A673 (cell line): ENCODE measurements around the gene ZNF772. TPM values are rescaled to one million over a fixed set of nuclear protein-coding genes. Genes with fewer than 3 reads are reported as not detected.
"Not testable (repeated sequence)": the region's sequence is repeated elsewhere in the genome, so short reads cannot be mapped to it uniquely, and the experiment has no call there.

Experiments
- BruUV-seq: library from RNA; stranded (reverse); fragments of 400-500 nt; replicated peaks from 2 replicates; lab custom pipeline; 2021; lab: Mats Ljungman, UMichigan
- CTCF ChIA-PET: fragments of 300-600 bp; sonication (Branson Sonifier 250); formaldehyde crosslinking; loops from one replicate; lab custom pipeline; 2022; ENCODE audit warnings: antibody characterized with exemption; lab: Charles Lee
- POLR2A ChIA-PET: fragments of 300-600 bp; sonication (Branson Sonifier 250); formaldehyde crosslinking; loops from one replicate; lab custom pipeline; 2022; ENCODE audit warnings: antibody characterized with exemption; ENCODE audit not compliant: low non-redundant PET; lab: Charles Lee
- DNase-seq: peaks from one replicate; pipeline ENCODE4 v3.0.0-alpha.2; 2015; ENCODE audit warnings: low spot score
- H3K27ac ChIP-seq: fragments of 200-600 bp; sonication (generic); 2 replicates; pipeline ENCODE4 v1.5.1; 2016; ENCODE audit warnings: mixed run types, low read depth, mild to moderate bottlenecking, mixed read lengths, antibody characterized with exemption, low read length; ENCODE audit not compliant: poor library complexity, severe bottlenecking
- H3K27me3 ChIP-seq: fragments of 200-600 bp; sonication (generic); replicated peaks from 2 replicates; pipeline ENCODE4 v1.6.1; 2017; ENCODE audit warnings: mixed run types, low read depth, mild to moderate bottlenecking, mixed read lengths, antibody characterized with exemption, low read length; ENCODE audit not compliant: insufficient read depth, poor library complexity
- H3K36me3 ChIP-seq: fragments of 200-600 bp; sonication (generic); 2 replicates; pipeline ENCODE4 v1.6.1; 2016; ENCODE audit warnings: mixed run types, mild to moderate bottlenecking, mixed read lengths, antibody characterized with exemption, low read length; ENCODE audit not compliant: insufficient read depth, poor library complexity, severe bottlenecking
- H3K4me1 ChIP-seq: fragments of 200-600 bp; sonication (generic); 2 replicates; pipeline ENCODE4 v1.6.1; 2017; ENCODE audit warnings: mixed run types, mild to moderate bottlenecking, mixed read lengths, antibody characterized with exemption, low read length; ENCODE audit not compliant: insufficient read depth, poor library complexity, severe bottlenecking
- H3K4me3 ChIP-seq: fragments of 200-600 bp; sonication (generic); 2 replicates; pipeline ENCODE4 v1.5.1; 2016; ENCODE audit warnings: low read depth, mixed run types, mild to moderate bottlenecking, mixed read lengths, low read length; ENCODE audit not compliant: poor library complexity, severe bottlenecking
- H3K9me3 ChIP-seq: fragments of 200-600 bp; sonication (generic); 2 replicates; pipeline ENCODE4 v1.6.1; 2016; ENCODE audit warnings: mixed run types, low read depth, mild to moderate bottlenecking, mixed read lengths, antibody characterized with exemption, low read length; ENCODE audit not compliant: poor library complexity, severe bottlenecking
- EZH2 ChIP-seq: fragments of 200-600 bp; sonication (generic); IDR thresholded peaks from 2 replicates; pipeline ENCODE4 v1.6.1; 2017; ENCODE audit warnings: borderline replicate concordance, low read depth, mild to moderate bottlenecking, mixed read lengths, antibody characterized with exemption, low read length; ENCODE audit not compliant: poor library complexity, severe bottlenecking
- intact Hi-C: fragments of 100-400 bp; cut with micrococcal nuclease; formaldehyde crosslinking; loops from one replicate; pipeline ENCODE4 v1.10.0; 2022; ENCODE audit not compliant: unreplicated experiment
- total RNA-seq: library from RNA; stranded (reverse); gene quantifications from 2 replicates; pipeline ENCODE4 v1.2.3, GENCODE V29; 2021
- TF ChIP-seq, protein P1 (sequence below): fragments of 300-800, 200-600 bp; sonication (generic); conservative IDR thresholded peaks from 2 replicates; pipeline ENCODE4 v1.5.1; 2017; ENCODE audit warnings: low read depth, mild to moderate bottlenecking, antibody characterized with exemption, low read length, moderate library complexity, mixed read lengths

Gene ZNF772
- total RNA-seq, 1 experiment from 2014 or later: 21.2 TPM

DNA sequence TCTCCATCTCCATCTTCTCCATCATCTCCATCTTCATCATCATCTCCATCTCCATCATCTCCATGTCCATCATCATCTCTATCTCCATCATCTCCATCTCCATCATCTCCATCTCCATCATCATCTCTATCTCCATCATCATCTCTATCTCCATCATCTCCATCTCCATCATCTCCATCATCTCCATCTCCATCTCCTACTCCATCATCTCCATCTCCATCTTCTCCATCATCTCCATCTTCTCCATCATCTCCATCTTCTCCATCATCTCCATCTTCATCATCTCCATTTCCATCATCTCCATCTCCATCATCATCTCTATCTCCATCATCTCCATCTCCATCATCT is 21.9 kb upstream of the ZNF772 start:
- H3K4me1 ChIP-seq, intact Hi-C loops, POLR2A ChIA-PET, DNase-seq, H3K27me3 ChIP-seq, H3K36me3 ChIP-seq, BruUV-seq, H3K27ac ChIP-seq: not testable (repeated sequence)
- CTCF ChIA-PET: interaction anchor here (0.7 kb wide), 1 partner anchor 22 kb away, joined by 5 read pairs; the partner anchor contains the start of gene ZNF772
- peaks cover 22% of the 10 kb centered on the region for H3K9me3 ChIP-seq
- H3K4me3 ChIP-seq: peak overlapping the region; percentile 75

DNA sequence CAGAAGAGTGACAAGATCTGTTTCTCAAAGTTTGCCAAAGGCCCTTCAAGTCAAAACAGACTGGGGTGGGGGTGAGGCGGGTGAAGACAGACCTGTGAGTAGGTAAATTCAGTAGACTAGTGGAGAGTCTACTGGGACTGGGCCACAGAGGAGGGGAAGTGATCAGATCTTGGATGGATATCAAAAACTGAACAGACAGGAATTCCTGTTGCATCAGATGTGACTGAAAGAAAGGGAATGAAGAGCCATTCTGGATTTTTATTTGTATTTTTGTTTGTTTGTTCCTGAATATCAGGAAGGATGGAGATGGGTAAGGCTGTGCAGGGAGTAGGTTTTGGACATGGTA is 10.9 kb upstream of the ZNF772 start:
- Histone ChIP-seq H3K4me3 (peak overlapping the region; percentile 73), H3K36me3 (peaks cover 25% of the 10 kb centered on the region)
- CTCF ChIA-PET, H3K4me1 ChIP-seq, H3K27ac ChIP-seq, intact Hi-C loops, POLR2A ChIA-PET, H3K9me3 ChIP-seq, DNase-seq, H3K27me3 ChIP-seq: not testable (repeated sequence)
- BruUV-seq: TSS peak; percentile 44

DNA sequence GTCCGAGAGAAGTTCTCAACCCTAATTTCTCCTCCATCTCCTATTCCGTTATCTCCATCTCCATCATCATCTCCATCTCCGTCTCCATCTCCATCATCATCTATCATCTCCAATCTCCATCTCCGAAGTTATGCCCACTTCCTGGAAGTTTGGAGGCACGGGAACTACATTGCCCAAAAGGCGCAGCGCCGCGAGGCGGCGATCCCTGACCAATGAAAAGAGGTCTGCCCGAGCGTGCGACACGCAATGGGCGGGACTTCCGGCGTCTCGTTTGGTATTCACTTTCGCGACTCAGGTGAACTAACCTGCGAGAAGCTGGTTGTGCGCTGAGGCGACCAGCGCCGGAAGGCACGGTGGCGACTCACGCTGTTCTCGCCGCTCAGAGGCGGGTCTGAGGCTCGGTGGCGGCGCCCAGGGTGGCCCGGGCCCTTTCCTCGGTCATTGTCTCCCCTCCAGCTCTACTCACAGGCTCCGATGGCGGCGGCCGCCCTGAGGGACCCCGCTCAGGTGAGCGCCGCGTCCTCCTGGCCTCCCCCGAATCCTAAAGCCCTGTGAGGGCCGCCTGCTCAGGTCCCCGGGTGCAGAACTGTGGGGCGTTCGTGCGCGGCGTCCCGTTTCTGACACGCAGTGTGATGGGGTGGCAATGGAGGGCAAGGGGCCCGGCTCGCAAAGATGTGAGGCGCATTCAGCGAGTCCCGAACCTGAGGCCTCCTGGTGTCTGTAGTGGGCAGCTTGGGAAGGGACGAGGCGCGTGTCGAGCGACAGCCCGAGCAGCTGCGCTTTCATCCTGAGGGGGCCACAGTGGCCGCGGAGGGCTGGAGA is 10.3 kb upstream of the ZNF772 start, which contains the start of gene ZNF419:
ZNF419 (plus strand) TSS at position 274 of the 822 bp plus-strand sequence; CDS start at position 475, 201 bp downstream.
- H3K36me3 ChIP-seq: peaks cover 20% of the 10 kb centered on the region
- H3K9me3 ChIP-seq, BruUV-seq, CTCF ChIA-PET, H3K4me1 ChIP-seq, H3K27me3 ChIP-seq, intact Hi-C loops: not testable (repeated sequence)
- POLR2A ChIA-PET: interaction anchor here (0.8 kb wide), 1 partner anchor 860 kb away, joined by 4 read pairs; no protein-coding TSS in a partner anchor
- H3K4me3 ChIP-seq: peak within 1 kb of the TSS; percentile 73
- peak; percentile 91 for DNase-seq
- H3K27ac ChIP-seq: peak within 1 kb of the TSS; percentile 55

DNA sequence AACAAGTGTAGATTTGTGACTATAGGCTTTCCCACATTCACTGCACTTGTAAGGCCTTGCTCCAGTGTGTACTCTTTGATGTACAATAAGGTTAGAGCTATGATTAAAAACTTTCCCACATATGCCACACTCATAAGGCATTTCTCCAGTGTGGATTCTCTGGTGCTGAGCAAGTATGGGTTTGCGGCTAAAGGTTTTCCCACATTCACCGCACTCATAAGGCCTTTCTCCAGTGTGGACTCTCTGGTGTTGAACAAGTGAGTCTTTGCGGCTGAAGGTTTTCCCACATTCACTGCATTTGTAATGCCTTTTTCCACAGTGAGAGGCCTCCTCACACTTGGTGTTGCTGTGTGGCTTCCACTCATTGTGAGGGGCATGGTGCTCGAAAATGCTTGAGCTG is 3.7 kb downstream of the ZNF772 start:
- no peaks in the 10 kb centered on the region for H3K27me3 ChIP-seq
- no TSS peak for BruUV-seq
- no peak overlapping the region for H3K27ac ChIP-seq
- H3K4me1 ChIP-seq: no peaks in the 10 kb centered on the region
- H3K36me3 ChIP-seq: peaks cover 55% of the 10 kb centered on the region
- ChIA-PET POLR2A (no interaction called here), CTCF (no interaction called here)
- TF ChIP-seq, protein P1, sequence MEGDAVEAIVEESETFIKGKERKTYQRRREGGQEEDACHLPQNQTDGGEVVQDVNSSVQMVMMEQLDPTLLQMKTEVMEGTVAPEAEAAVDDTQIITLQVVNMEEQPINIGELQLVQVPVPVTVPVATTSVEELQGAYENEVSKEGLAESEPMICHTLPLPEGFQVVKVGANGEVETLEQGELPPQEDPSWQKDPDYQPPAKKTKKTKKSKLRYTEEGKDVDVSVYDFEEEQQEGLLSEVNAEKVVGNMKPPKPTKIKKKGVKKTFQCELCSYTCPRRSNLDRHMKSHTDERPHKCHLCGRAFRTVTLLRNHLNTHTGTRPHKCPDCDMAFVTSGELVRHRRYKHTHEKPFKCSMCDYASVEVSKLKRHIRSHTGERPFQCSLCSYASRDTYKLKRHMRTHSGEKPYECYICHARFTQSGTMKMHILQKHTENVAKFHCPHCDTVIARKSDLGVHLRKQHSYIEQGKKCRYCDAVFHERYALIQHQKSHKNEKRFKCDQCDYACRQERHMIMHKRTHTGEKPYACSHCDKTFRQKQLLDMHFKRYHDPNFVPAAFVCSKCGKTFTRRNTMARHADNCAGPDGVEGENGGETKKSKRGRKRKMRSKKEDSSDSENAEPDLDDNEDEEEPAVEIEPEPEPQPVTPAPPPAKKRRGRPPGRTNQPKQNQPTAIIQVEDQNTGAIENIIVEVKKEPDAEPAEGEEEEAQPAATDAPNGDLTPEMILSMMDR: no peak
- TF ChIP-seq EZH2: no peak
- intact Hi-C loops: no loop called here
- H3K4me3 ChIP-seq: no peak overlapping the region
- no peak for DNase-seq
- peaks cover 90% of the 10 kb centered on the region for H3K9me3 ChIP-seq
